Mucosa of gallbladder (tissue), 1 donor: Measurements from ENCODE around the gene OR2F2. TPM values are rescaled to one million over a fixed set of nuclear protein-coding genes. Genes with fewer than 3 reads are reported as not detected.

ENCODE experiments used
- DNase-seq: peaks from one replicate; pipeline ENCODE4 v3.0.0-alpha.2; 2020; ENCODE audit warnings: low spot score
- total RNA-seq: library from RNA; stranded (reverse); gene quantifications from one replicate; pipeline ENCODE4 v1.2.1, GENCODE V29; 2021
- donor health status: DM: no; HTN: no; CAD: no.

Gene OR2F2
- total RNA-seq, 1 donor from 2014 or later: not detected

DNA sequence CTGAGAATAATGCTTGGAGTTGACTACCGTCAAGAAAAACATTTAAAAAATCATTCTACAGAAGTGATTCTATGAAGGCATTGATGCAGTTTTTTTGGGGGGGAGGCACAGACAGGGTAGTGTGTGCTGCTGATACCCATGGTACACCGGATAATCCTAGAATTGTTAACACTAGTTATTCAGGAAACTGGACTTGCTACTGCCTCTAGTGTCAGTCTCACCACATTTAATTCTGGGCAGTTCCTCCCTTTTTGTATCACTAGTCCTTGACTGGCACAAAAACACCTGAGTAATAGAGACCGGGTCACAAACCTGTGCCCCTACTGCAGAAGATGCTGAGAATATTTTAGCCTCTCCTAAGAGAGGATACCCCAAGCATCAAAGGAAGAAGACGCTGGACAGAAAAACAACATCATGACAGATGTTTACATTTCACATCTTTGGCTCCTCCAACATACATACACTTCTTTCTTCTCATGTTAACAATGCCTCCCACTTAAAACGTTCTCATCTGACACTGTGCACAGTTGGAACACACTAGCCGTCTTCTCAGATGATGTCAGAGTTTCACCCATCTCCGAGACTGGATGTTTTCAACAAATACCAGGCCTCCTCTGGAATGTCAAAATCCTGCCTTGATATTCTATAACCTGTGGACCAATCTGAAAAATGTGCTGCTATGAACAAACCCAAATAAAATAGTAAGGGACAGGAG is 19.9 kb upstream of the OR2F2 start:
- DNase-seq: no peak

GRCh38 chr7:143924851-143925250 is 10.2 kb upstream of the OR2F2 start:
- no peak for DNase-seq

GRCh38 chr7:143929224-143929920 is 5.7 kb upstream of the OR2F2 start:
- no peak for DNase-seq

DNA sequence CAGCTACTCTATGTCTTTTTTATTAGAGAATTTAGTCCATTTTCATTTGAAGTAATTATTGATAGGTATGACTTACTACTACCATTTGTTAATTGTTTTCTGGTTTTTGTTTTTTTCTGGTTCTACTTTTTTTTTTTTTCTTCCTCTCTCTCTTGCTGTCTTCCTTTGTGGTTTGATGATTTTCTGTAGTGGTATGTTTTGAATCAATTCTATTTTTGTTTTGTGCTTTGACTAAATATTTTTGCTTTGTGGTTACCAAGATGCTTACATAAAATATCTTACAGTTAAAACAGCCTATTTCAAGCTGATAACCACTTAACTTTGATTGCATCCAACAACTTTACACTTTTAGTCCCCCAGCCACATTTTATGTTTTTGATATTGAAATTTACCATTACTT is 3.3 kb upstream of the OR2F2 start:
- DNase-seq: no peak

- no peak for DNase-seq
Observed at GRCh38 chr7:143936087-143937009, 1.3 kb downstream of the OR2F2 start.

DNA sequence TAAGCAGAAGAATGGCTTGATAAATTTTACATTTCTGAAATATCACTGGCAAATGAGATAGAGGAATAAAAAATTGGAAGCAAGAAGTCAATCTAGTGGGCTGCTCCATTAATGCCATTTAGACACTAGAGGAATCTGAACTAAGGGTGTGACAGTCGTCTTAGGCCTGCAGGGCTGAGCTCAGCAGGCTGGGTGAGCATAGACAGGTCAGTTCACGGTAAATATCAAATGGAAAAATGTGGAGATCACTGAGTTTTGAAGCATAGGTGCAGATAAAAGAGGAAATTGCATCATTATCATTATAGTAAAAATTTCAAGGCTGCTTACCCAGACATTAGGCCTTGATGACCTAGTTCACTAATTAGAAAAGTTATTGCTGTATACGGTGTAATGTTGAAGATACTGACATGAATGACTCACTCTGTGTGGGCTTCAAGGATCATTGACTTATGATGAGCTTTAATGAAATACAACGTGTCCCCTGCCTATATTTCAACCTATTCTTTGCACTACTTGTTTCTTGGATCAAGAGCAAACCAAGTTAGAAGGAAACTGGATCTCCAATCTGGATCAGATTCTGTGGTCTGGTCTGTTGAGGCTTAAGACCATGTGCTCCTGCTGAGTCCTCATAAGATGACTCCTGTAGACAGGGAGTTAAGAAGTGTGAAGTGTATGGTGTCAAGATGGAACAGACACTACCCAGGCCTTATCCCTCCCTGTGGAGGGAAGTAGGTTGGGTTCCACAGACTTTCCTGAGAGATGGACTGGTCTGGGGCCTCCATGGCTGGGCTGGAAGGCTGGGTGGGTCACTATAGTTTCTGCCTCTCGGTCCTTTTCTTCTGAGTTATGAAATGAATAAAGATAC is 3.6 kb downstream of the OR2F2 start:
- DNase-seq: no peak

DNA sequence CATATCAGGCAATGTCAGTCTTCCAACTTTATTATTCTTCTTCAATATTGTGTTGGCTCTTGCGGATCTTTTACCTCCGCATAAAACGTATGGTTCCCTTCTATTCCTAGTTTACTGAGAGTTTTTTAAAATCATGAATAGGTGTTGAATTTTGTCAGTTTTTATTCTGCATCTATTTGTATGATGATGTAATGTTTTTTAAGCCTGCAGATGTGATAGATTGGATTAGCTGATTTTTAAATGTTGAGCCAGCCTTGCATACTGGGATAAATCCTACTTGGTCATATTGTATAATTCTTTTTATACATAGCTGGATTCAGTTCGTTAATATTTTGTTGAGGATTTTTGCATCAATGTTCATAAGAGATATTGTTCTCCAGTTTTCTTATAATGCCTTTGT is 10.4 kb downstream of the OR2F2 start:
- no peak for DNase-seq

GRCh38 chr7:143947111-143947510 is 12.1 kb downstream of the OR2F2 start:
- no peak for DNase-seq

DNA sequence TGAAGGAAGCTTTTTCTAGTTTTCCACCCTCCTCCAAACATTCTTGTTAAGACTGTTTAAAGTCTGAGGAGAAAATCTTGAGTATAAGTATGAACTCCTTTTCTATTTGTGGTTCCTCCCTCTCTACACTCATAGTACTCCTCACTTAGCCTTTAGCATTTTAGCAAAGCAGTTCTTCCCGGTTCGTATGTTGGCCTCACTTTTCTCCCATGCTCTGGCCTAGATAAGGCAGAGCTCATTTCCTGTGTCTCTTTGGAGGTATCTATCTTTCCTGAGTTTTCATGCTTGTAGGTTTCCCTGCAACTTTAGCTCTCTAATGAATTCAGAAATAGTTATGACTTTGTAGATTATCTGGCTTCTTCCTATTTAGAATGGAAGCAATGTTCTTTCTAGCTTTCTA is 13.7 kb downstream of the OR2F2 start:
- DNase-seq: no peak

- no peak for DNase-seq
Observed at GRCh38 chr7:143953421-143953820, 18.4 kb downstream of the OR2F2 start.

- DNase-seq: no peak
Observed at GRCh38 chr7:143954135-143954534, 19.1 kb downstream of the OR2F2 start.

GRCh38 chr7:143954544-143954943 is 19.5 kb downstream of the OR2F2 start, which contains the start of gene OR2F1:
TSS of gene OR2F1 (plus strand) at chr7:143954844. CDS start at chr7:143959971, 5,127 bp downstream.
- DNase-seq: no peak

DNA sequence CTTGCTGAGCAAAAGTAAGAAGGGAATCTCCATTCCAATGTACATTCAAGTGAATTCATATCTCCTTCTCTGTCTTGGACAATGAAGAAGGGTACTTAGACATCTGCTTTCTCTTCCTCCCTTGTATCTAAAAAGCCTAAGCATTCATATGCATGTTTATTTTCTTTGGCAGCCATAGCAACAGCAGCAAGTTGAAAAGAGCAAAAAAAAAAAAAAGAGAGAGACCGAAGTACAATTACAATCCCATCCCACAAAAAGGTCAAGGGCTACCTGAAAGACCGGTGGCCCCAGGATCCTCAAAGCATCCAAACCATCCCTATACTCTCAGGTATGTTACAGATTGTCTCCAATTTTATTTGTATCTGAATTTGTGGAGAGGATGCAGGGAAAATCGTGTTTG is 23.7 kb downstream of the OR2F2 start:
- DNase-seq: no peak

DNA sequence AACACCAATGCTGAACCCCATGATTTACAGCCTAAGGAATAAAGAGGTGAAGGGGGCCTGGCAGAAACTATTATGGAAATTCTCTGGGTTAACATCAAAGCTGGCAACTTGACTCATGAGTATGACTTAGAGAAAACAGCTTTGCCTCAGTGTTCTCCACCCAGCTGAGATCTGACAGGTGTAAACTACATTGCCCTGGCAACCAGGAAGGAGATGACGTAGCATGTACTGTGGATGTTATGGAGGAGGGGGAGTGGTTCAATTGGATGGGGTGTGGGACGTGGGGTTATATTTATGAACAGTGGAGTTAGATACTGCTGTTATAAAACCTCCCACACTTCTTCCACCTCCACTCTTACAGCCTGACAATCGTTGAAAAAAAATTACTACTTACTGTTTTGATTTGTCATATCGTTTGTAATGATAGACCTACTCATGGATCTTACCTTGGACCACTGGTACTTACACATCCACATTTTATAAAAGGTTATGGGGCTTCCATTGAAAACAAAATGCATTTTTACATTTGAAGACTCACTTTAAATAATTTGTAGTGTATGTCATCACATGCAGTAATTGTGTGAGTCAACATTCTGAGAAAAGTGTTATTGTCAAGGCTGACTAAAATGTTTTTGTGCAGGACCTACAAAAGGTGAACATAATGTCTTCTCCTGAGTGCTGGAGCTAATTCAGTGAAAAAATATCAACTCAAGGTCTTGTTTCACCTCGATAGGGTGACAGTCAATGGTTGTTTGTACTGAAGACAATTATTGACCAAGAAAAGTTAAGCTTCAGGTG is 26.0 kb downstream of the OR2F2 start:
- DNase-seq: no peak

GRCh38 chr7:143965280-143965679 is 30.2 kb downstream of the OR2F2 start:
- DNase-seq: no peak

- no peak for DNase-seq
Observed at GRCh38 chr7:143967398-143967797, 32.4 kb downstream of the OR2F2 start.

GRCh38 chr7:143973870-143974416 is 38.9 kb downstream of the OR2F2 start:
- no peak for DNase-seq

GRCh38 chr7:143974459-143974858 is 39.4 kb downstream of the OR2F2 start:
- DNase-seq: no peak

DNA sequence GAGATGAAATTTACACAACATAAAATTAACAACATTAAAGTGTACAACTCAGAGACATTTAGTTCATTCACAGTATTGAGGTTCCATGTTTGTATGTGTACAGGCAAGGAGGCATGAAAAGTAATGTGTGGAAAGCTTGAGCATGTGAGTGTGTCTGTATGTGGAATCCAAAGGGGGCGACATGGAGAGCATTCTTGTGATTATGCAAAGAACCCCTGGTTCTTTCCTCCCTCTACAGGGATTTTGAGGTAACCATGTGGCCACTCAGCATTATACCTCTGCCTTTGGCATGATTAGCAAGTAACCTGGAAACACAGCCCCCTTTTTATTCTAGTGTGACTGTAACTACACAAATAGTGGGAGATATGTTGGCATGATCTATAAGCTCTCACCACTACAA is 40.6 kb downstream of the OR2F2 start:
- DNase-seq: no peak

- no peak for DNase-seq
Observed at GRCh38 chr7:143978585-143978984, 43.6 kb downstream of the OR2F2 start.
